HG02798 (cell line): ENCODE results near the gene TMEM200A.

Source experiments
- ATAC-seq: cut with Tn5 transposase; IDR thresholded peaks from one replicate; pipeline ENCODE4 v1.9.1; 2021; ENCODE audit warnings: mild to moderate bottlenecking; ENCODE audit not compliant: unreplicated experiment, poor library complexity

Gene TMEM200A

DNA sequence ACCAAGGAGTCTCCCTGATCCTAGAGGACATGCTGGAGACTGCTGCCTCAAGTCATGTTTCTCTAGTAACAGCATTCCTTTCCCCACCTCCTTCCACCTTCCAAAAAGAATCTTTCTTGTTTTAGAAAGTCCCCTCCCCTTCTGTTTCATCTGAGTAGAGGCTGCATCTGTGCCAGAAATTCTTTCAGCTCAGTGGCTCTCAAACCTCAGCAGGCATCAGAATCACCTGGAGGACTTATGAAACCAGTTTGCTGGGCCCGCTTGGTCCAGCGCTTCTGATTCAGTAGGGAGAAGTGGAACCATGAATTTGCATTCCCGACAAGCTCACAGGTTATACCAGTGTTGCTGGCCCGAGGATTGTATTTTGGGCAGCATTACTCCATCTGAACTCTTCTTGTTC, 55.1 kb downstream of the TMEM200A start:
- ATAC-seq: no peak

DNA sequence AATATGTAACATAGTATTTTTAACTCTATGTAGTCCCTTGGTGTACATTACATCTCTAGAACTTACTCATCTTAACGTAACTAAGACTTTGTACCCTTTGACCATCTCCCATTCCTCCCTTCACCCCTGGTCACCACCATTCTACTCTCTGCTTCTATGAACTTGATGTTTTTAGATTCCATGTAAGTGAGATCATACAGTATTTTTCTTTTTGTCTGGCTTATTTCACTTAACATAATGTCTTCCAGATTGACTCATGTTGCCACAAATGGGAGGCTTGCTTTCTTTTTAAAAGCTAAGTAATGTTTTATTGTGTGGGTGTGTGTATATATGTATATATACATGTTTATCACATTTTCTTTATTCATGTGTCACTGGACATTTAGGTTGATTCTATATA, 55.8 kb downstream of the TMEM200A start:
- no peak for ATAC-seq

DNA sequence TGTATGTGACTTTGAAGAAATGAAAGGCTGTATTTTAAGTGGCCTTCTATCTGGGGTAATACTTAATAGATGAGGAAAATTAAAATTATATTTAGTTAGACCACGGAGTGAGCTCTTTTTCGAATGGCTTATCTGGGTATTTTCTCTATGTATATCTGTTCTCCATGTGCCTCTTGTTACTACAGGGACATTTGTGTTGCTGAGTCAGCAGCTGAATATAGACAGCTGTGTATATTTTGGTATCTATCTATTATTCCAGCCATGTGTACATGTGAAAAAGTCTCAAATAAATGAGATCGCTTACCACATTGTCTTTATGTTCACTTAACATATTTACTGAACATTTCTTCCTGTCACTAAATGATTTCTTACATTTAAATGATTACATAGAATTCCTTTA, 57.2 kb downstream of the TMEM200A start:
- no peak for ATAC-seq

DNA sequence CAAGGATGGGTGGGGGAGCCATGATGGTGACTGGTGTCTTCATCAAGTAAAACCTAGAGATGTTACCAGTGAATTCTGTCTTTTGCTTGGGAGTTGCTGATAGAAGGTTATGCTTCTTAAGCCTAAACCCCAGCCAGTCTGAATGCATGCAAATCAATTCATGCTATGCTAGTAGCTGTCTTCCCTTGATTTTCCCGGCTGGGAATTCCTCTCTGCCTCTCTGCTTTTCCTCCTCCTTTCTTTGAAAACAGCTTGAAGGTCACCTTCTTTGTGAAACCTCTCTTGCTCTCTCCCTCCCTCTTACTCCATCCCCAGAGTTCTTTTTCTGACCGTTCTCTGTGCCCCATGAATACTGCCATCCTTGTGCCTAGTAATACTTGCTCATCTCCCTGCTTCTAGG, 58.9 kb downstream of the TMEM200A start:
- no peak for ATAC-seq

DNA sequence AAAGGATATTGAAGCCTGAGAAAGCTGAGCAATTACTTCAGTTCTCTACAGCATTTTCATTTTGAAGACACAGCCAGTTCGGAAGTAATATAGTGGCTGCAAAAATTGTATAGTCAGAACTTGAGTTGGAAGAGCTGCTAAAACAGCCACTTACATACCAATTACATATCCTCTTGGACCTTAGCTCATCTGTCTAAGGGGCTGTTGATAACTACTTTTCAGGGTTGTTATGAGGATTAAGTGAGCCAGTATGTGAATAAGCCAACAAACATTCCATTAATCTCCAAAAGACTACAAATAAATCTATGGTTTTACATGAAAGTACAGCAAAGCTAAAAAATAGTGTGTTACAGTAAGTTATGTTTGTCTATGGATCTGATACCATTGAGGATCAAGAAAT, 59.7 kb downstream of the TMEM200A start:
- no peak for ATAC-seq

DNA sequence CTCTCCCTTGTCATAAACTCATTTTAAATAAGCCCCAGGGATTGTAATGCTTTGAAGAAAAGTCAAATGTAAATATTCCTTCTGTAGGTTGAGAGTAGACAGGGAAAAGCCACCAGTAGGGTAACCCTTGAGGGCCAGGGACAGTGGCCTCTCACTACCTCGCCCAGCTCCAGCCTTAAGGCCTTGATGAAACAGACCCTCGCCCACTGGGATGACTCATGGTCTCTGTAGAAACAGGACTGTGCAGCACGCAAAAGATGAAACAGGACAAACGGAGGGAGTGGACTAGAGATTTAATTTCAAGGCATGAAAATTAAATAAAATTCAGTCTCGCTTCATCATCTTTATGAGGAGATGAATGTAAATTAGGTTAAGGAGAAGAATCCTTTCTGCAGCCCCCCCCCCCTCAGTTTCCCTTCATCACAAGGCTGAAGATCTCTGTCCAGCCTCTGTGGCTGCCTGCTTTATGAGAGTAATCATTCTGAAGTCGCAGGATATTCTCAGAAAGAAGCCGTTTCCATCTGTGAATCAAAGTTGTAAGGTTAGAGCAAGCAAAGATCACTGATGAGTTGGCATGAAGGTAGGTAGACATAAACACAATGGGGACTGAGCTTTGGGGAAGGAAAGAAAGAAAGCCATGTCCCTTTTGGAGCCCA, 60.4 kb downstream of the TMEM200A start:
- ATAC-seq: no peak

DNA sequence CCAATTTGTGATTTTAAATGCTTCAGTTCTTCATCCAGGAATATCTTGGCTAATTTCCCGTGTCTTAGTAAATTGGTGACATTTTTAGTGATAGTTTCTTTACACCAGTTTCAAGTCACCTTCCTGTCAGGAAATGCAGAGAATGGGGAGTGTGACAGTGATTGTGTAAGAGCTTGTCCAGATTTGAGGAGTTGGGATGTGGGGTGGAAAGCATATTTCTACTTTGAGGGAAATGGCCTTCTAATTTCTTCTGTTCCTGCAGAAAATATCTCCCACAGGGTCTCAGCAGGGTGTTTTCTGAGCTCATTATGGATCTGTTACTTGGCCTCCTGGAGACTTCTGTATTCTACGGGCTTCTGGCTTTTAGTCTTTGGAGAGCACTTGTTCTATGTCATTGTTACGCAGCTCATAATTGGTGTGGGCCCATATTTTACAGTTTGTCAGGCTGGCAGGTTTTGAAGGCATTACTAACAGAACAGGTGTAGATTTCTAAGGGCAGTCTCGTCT, 65.6 kb downstream of the TMEM200A start:
- no peak for ATAC-seq

DNA sequence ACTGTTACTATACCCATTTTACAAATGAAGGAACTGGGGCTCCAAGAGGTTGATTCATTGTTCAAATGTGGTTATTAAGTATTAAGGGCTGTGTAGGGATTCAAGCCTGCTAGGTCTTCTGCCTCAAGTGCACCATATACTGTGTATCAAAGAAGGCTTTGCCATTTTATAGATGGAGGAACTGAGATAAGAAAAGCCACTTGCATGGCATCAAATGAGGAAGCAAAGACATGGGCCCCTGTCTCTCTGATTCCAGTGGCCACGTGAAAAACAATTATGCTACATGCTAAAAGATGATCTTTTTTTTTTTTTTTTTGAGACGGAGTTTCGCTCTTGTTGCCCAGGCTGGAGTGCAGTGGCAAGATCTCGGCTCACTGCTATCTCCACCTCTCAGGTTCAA, 67.0 kb downstream of the TMEM200A start:
- ATAC-seq: no peak

DNA sequence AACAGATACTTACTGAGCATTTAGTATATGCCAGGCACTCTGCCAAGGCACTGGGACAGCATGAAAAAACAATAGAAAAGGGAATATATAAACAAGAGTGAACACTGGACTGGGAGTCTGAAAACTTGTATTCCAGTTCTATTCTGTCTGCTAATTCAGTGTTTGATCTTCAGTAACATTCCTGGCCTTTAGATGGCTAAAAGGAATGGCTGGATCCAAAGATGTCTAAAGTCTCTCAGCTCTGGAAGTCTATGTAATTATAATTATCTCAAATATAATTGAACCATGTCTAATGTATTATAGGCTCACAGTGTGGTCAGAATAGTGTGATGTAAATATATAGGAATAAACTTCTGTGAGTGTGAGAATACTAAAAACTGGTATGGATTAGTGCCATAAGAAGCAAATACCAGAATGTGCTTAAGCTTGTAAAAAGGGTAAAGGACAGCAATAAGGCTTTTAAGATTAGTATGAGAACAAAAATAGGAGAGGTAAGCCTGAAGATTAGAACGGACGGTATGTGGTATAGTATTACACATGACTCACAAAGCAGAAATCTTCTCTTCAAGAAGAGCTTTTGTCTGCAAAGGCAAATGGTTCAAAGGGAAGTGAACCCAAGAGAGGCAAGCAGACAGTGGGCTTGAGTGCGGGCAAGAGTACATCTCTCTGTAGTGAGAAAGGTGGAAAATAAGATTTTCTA, 68.5 kb downstream of the TMEM200A start:
- ATAC-seq: no peak

DNA sequence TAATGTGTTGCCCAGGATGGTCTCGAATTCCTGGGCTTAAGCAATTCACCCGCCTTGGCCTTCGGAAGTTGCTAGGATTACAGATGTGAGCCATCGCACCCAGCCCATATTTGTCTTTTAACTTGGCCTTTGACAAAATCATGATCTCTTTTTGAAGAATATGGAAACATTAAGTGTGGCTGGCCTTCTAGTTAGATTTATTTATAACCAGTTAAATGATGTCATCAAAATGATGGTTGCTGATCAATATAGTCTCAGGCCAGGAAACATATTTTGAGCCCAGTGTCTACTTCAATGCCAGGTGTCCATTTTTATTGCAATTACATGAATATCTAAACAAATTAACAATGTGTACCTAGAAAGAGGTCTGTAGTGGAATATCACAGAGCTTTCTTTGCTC, 69.4 kb downstream of the TMEM200A start:
- no peak for ATAC-seq

DNA sequence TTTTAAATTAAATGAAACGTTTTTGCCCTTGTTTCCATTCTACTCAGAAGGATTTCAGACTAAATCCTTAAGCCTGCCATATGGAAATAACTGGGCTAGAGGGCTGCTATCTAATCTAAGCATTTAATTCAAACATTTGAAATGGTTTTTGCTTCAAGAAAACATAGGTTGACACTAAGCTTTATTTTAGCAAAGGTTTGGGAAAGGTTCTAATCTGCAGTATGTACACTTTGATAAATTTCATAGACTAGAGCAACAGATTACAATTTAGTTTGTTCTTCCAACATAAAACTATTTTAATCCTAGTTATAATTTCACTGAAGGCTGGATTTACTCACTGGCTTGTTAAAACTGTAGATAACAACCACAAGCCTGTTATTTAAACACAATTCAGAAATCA, 72.1 kb downstream of the TMEM200A start:
- no peak for ATAC-seq

DNA sequence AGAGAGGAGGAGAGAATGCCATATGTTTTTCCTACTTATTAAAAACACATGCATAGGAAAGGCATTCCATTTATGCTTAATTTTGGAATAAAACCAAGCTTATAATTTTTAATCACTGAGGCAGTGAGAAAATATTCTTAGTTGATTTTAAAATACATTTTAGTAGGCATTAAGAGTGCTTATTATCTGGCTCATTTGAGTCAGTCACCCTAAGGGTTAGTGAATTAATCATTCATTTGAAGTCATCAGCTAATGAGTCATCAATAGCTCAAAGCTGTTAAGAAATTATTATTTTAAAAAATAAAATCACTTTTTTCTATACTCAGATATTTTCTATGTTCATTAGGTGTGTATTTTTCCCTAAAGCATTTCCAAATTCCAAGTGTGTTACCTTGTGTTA, 81.6 kb downstream of the TMEM200A start:
- no peak for ATAC-seq

DNA sequence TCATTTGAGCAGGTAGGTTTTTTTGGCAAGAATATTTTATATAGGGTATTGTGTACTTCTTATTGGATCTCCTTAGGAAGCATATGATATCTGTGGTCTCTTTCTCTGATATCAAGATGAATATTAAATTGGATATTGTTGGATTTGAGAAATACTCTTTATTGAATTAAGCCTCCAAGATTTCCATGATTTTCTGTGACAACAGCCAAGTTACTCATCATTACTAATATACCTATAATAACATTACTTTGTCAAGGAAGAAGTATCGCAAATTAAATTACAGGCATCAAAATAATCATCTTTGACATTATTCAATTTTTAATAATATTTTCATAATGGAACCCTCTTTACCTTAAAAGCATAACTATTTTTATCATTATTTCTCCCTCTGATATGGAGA, 86.5 kb downstream of the TMEM200A start:
- no peak for ATAC-seq

DNA sequence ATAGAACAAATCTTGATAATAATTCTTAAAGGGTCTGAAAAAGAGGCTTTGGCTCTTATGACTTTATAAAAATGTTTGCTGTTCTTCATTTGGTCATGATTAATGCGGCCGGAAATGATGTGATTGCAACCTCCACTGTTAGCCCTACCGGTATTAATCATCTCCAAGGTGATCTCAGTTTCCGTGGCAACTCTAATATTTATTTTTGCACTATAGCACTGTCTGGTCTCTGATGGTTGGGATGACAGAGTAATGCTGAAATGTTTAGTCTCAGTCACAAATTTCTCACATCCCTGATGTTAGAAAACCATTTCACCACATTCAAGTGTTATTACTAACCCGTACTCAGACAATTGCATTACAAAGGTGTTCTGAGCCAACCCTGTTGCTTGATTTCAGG, 87.4 kb downstream of the TMEM200A start:
- ATAC-seq: no peak

DNA sequence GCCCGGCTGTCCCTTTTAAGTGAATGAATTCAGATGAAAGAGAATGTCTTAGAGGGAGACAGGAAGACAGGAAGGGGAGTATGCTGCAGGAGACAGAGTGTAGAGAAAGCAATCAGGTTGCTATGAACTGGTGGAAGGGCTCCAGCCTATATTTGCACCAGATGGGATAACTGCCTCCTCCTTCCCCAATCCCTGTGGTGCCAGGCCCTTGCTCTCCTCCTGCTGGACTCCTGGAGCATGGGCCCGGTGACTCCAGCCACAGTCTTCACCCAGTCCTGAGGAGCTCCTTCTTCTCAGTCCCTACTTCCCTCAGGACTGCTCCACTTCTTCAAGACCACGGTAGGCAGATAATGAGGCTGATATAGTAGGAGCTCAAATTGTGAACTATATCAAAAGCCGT, 91.8 kb downstream of the TMEM200A start:
- no peak for ATAC-seq

DNA sequence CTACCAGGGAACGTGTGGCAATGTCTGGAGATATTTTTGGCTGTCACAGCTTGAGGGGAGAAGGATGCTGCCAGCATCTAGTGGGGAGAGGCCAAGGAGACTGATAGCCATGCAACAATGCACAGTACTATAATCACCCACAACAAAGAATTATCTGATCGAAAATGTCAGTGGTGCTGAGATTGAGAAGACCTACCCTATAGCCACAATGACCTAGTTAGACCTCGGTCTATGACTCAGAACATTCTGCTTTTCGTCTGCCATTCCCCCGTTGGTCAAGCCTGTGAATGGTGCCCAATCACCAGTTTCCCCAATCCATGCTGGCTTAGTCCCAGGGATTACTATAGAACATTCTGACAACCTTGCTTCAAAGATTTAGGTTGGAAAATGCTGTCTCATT, 93.5 kb downstream of the TMEM200A start:
- no peak for ATAC-seq

DNA sequence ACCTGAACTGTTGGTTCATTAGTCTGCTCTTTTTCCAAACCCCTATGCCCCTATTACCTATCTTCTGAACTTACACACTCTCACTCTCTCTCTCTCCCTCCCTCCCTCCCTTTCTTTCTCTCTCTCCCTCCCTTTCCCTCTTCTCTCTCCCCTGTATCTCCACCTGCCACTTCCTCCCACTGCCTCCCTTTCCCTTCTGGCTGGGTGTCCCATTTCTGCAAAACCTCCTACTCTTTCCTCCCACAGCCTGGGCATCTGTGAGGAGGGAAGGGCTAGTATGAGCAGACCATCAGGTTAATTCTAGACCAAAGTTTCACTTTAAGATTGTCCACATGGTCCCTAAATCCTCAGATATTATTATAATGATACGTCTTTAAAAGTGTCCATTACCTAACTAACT, 95.1 kb downstream of the TMEM200A start:
- no peak for ATAC-seq

DNA sequence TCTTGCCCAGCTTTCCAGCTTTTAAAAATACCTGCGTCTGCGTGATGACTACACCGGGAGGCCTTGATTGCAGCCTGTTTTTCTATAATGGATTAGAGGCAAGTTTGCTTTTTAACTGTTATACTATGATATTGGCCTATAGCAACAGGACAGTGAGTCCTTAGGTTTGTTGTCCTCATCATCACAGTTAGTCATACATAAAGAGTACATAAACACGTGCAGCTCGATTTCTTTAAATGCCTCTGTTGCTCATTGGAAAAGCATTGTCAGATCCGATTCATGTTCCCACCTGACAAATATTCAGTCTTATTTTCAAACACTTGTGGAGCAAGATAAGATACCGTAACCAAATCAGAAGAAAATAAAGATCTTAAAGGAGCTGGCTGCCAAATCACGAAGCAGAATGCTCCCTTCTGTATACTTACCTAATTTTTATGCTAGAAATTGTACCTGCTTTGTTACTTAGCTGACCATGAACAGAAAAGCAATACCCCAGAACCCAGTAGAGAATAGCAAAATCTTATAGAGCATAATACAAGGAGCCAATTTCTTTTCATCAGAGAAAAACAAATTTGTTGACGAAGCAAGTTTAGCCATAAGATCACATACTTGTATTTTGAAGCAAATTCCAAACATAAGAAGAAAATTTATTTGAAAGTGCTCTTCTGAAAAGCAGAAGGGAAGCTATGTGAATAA, 100.4 kb downstream of the TMEM200A start:
- ATAC-seq: no peak

DNA sequence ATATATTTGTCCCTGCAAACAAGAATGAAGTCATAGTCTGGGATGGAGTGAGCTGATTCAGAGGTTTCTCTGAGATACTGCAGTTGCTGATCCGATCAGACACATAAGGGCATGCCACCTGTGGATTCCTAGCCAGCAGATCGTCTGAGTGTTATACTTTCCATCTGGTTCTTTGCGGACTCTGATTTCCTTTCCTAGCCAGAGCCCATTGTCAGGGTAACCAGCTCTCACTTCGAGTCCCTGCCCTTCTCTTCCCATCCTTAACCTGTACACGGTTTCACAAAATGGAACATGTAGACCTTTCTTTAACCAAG, 100.9 kb downstream of the TMEM200A start:
- no peak for ATAC-seq

DNA sequence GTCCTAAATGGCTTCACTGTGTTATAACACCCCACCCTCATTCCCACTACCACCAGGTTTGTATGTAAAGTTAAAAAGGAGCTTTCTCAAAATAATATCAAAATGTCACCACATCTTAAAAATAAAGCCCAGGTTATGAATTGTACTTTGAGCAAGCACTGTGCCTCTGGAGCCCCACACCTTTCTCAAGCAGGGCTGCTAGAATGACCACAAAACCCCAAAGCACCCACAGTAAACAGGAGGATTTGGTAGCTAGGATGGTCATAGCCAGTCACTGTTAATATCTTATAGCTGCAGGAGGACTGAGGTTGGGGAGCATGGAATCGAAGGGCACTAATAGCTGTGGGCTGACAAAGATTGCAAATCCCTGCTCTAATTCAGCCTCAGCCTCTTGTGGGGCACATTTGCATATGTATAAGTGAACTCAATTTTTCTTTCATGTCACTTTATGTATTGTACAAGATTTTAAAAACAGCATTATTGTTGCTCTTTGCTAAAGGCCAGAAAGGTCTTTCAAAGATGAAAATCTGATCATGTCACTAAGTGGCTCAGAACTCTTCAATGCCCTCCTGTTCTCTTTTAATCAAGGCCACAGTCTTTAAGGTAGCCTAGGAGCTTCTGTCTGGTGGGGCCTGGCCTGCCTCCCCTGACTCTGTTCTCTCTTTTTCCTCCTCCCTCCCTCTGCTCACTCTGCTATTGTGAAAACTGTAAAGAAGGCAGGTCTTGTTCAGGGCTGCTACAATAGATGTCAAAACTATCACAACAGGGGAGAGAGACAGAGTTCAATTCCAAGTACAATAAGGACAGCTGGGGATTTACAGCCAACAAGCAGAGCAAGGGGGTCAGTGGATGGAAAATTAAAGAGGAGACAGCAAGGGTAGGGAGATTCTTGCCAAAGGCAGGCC, 101.6 kb downstream of the TMEM200A start:
- ATAC-seq: no peak

DNA sequence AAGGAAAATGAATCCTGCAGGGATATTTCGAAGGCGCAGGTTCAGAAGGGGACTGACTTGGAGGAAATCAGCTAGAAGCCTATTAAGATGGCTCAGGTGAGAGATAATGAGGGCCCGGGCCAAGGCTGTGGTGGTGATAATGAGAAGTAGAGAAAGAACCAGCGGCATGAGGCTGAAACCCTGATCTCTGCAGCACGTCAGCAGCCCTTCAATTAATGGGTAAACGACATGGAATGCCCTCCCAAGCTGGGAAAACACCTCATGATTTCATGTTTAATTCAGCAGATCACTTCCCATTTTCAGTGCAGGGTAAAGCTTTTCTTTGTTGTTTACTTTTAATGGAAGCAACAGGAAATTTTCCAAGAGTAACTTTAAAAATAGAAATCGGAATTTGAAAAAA, 104.9 kb downstream of the TMEM200A start:
- ATAC-seq: no peak
